MM.1S (cell line): ENCODE data around the gene DNAI4.

ENCODE experiments used
- DNase-seq: peaks from one replicate; pipeline ENCODE4 v3.0.0-alpha.2; 2015
- H2AFZ ChIP-seq: fragments of 300-600 bp; sonication (generic); 2 replicates; pipeline ENCODE4 v1.6.0; 2016; ENCODE audit warnings: antibody characterized with exemption, low read length
- H3F3A ChIP-seq: fragments of 300-600 bp; sonication (generic); 2 replicates; pipeline ENCODE4 v1.6.1; 2016; ENCODE audit warnings: mild to moderate bottlenecking, antibody characterized with exemption, low read length, moderate library complexity, mixed read lengths; ENCODE audit not compliant: insufficient read depth
- H3K27ac ChIP-seq: fragments of 300-600 bp; sonication (generic); 2 replicates; pipeline ENCODE4 v1.5.1; 2016; ENCODE audit warnings: mild to moderate bottlenecking, low read length
- H3K27me3 ChIP-seq: fragments of 300-600 bp; sonication (generic); replicated peaks from 2 replicates; pipeline ENCODE4 v1.6.0; 2016; ENCODE audit warnings: low read length; ENCODE audit not compliant: insufficient read depth
- H3K36me3 ChIP-seq: fragments of 300-600 bp; sonication (generic); replicated peaks from 2 replicates; pipeline ENCODE4 v1.6.1; 2016; ENCODE audit warnings: mild to moderate bottlenecking, low read length, mixed read lengths; ENCODE audit not compliant: insufficient read depth
- H3K4me1 ChIP-seq: fragments of 300-600 bp; sonication (generic); 2 replicates; pipeline ENCODE4 v1.6.1; 2016; ENCODE audit warnings: low read length, mixed read lengths
- H3K4me2 ChIP-seq: fragments of 300-600 bp; sonication (generic); 2 replicates; pipeline ENCODE4 v1.6.0; 2016; ENCODE audit warnings: low read depth, low read length
- H3K4me3 ChIP-seq: fragments of 300-600 bp; sonication (generic); 2 replicates; pipeline ENCODE4 v1.5.1; 2016; ENCODE audit warnings: low read length, mixed read lengths
- H3K79me2 ChIP-seq: fragments of 300-600 bp; sonication (generic); 2 replicates; pipeline ENCODE4 v1.6.1; 2016; ENCODE audit warnings: mixed run types, low read length, mixed read lengths
- H3K9ac ChIP-seq: fragments of 300-600 bp; sonication (generic); 2 replicates; pipeline ENCODE4 v1.6.1; 2016; ENCODE audit warnings: low read length, mixed read lengths
- H3K9me2 ChIP-seq: fragments of 300-600 bp; sonication (generic); replicated peaks from 2 replicates; pipeline ENCODE4 v1.6.1; 2016; ENCODE audit warnings: mild to moderate bottlenecking, low read length, mixed read lengths; ENCODE audit not compliant: insufficient read depth
- H3K9me3 ChIP-seq: fragments of 300-600 bp; sonication (generic); replicated peaks from 2 replicates; pipeline ENCODE4 v1.6.1; 2016; ENCODE audit warnings: mild to moderate bottlenecking, low read length, mixed read lengths; ENCODE audit not compliant: insufficient read depth
- H4K20me1 ChIP-seq: fragments of 300-600 bp; sonication (generic); 2 replicates; pipeline ENCODE4 v1.6.1; 2016; ENCODE audit warnings: mild to moderate bottlenecking, low read length, moderate library complexity, mixed read lengths; ENCODE audit not compliant: insufficient read depth
- CTCF ChIP-seq: fragments of 300-600 bp; sonication (generic); IDR thresholded peaks from 2 replicates; pipeline ENCODE4 v1.5.1; 2016; ENCODE audit warnings: antibody characterized with exemption, low read length, mixed read lengths
- EZH2 ChIP-seq: fragments of 300-600 bp; sonication (generic); optimal IDR thresholded peaks from 2 replicates; pipeline ENCODE3; 2017; ENCODE audit warnings: low read depth, mild to moderate bottlenecking, antibody characterized with exemption, low read length, mixed read lengths
- EZH2phosphoT487 ChIP-seq: fragments of 300-600 bp; sonication (generic); IDR thresholded peaks from 2 replicates; pipeline ENCODE4 v1.6.1; 2018; ENCODE audit warnings: antibody characterized with exemption, low read length

The DNAI4 gene

GRCh38 chr1:66937529-66938234 lies 13.0 kb upstream of the DNAI4 start:
- Histone ChIP-seq H3K9me3 (no peaks in the 10 kb centered on the region), H3F3A (no peaks in the 10 kb centered on the region), H3K79me2 (peaks cover 100% of the 10 kb centered on the region), H3K4me2 (no peak overlapping the region), H3K4me1 (peaks cover 8% of the 10 kb centered on the region), H3K4me3 (no peak overlapping the region), H3K9me2 (no peaks in the 10 kb centered on the region), H4K20me1 (peaks cover 18% of the 10 kb centered on the region), H3K36me3 (peaks cover 3% of the 10 kb centered on the region; the same call in 1 of the 2 replicates), H3K27ac (no peak overlapping the region), H2AFZ (no peak overlapping the region), H3K9ac (no peak overlapping the region), H3K27me3 (no peaks in the 10 kb centered on the region)
- TF ChIP-seq CTCF (no peak), EZH2phosphoT487 (no peak), EZH2 (no peak)
- DNase-seq: no peak

GRCh38 chr1:66933887-66934700 lies 9.4 kb upstream of the DNAI4 start:
- H3K9ac ChIP-seq: peak overlapping the region; percentile 89
- H2AFZ ChIP-seq: no peak overlapping the region
- peaks cover 11% of the 10 kb centered on the region for H4K20me1 ChIP-seq
- H3K9me3 ChIP-seq: no peaks in the 10 kb centered on the region
- H3K27ac ChIP-seq: peak overlapping the region; percentile 50
- no peaks in the 10 kb centered on the region for H3K27me3 ChIP-seq
- peaks cover 95% of the 10 kb centered on the region for H3K79me2 ChIP-seq
- H3K36me3 ChIP-seq: 0 out of 2 replicates have a peak, but pooled peaks cover 3% of the 10 kb centered on the region
- TF ChIP-seq EZH2 (no peak), EZH2phosphoT487 (no peak), CTCF (no peak)
- peaks cover 14% of the 10 kb centered on the region for H3K4me1 ChIP-seq
- DNase-seq: peak; percentile 46
- peak overlapping the region; percentile 77 for H3K4me3 ChIP-seq
- no peaks in the 10 kb centered on the region for H3K9me2 ChIP-seq
- peaks cover 13% of the 10 kb centered on the region for H3F3A ChIP-seq
- H3K4me2 ChIP-seq: peak overlapping the region; percentile 81

GRCh38 chr1:66932291-66932690 lies 7.6 kb upstream of the DNAI4 start:
- Histone ChIP-seq H3K4me1 (peaks cover 15% of the 10 kb centered on the region), H3K27me3 (no peaks in the 10 kb centered on the region), H3K79me2 (peaks cover 94% of the 10 kb centered on the region), H3K36me3 (0 out of 2 replicates have a peak, but pooled peaks cover 3% of the 10 kb centered on the region), H4K20me1 (peaks cover 7% of the 10 kb centered on the region; the same call in 1 of the 2 replicates), H3K9me2 (no peaks in the 10 kb centered on the region), H3K4me3 (peak overlapping the region; percentile 77), H3K4me2 (peak overlapping the region; percentile 81), H3K9me3 (no peaks in the 10 kb centered on the region), H3F3A (peaks cover 21% of the 10 kb centered on the region), H2AFZ (no peak overlapping the region), H3K27ac (peak overlapping the region; percentile 17; the same call in 1 of the 2 replicates), H3K9ac (peak overlapping the region; percentile 89)
- TF ChIP-seq EZH2: no peak
- TF ChIP-seq CTCF: no peak
- TF ChIP-seq EZH2phosphoT487: no peak
- DNase-seq: no peak
